Measurements from ENCODE around the gene GPRASP1.
A peak's percentile ranks its signal among the peaks of the same experiment; 100 is the strongest.
"Not testable (repeated sequence)": the region's sequence is repeated elsewhere in the genome, so short reads cannot be mapped to it uniquely, and the experiment has no call there.

GPRASP1 gene, protein sequence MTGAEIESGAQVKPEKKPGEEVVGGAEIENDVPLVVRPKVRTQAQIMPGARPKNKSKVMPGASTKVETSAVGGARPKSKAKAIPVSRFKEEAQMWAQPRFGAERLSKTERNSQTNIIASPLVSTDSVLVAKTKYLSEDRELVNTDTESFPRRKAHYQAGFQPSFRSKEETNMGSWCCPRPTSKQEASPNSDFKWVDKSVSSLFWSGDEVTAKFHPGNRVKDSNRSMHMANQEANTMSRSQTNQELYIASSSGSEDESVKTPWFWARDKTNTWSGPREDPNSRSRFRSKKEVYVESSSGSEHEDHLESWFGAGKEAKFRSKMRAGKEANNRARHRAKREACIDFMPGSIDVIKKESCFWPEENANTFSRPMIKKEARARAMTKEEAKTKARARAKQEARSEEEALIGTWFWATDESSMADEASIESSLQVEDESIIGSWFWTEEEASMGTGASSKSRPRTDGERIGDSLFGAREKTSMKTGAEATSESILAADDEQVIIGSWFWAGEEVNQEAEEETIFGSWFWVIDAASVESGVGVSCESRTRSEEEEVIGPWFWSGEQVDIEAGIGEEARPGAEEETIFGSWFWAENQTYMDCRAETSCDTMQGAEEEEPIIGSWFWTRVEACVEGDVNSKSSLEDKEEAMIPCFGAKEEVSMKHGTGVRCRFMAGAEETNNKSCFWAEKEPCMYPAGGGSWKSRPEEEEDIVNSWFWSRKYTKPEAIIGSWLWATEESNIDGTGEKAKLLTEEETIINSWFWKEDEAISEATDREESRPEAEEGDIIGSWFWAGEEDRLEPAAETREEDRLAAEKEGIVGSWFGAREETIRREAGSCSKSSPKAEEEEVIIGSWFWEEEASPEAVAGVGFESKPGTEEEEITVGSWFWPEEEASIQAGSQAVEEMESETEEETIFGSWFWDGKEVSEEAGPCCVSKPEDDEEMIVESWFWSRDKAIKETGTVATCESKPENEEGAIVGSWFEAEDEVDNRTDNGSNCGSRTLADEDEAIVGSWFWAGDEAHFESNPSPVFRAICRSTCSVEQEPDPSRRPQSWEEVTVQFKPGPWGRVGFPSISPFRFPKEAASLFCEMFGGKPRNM (N-terminal part only)

DNA sequence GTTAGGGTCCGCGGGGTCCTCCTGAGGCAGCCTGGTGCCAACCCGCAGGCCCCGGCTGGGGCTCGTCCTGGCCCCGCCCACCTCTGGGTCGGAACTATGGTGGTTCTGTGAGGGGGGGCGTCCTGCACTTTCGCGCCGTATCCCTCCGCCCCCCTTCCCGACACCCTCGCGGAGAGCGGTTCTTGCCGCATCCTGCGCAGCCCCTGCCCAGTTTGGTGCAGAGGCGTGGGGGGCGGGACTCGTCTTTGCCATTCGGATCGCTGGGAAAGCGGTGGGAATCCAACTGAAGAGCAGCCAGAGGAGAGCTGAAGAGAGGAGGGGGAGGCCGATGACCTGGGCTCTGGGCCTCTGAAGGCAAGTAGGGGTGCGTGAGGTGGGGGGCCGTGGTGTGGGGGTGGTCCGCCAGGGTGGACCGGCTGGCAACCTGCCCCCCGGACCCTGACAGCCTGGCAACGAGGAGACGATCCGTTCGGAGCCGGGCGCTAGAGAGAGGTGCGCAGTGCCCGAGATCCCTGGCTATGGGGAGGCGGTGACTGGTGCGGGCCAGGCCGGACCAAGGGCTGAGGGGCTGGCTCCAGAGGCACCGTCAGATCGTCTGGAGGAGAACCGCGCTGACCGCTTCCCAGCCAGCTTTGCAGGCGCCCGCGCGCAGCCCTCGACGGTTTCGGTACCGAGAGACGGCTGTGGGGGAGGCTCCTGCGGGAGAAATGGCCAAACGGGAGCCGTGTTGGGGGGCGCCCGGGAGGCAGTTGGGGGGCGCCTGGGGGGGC lies at the start of gene GPRASP1:
Gene GPRASP1, plus strand, starts transcription at position 242 of the 770 bp plus-strand sequence. CDS start 2,431 bp downstream, outside the sequence.
- peak; percentile 30 for DNase-seq (ENCODE audit: low spot score)

DNA sequence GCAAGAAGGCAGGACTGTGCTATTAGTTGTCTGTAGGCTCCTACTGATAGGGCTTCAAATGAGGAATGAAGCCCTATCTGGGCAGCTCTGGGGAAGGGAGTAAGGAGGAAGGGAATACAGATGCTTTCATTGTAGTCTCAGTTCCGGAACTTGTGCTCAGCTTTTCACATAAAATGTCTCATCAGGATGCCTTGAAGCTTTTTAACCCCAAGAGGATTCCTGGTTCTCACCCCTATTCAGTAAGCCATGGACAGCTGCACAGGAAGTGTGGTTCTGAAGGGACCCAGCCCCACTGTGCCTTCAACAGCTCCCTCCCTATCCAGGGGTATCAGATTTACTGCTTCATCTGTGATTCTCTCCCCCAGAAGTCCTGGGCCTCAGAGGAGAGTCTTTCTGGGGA lies 47.0 kb upstream of the GPRASP1 start:
- peak; percentile 5 for DNase-seq (ENCODE audit: low spot score)

DNA sequence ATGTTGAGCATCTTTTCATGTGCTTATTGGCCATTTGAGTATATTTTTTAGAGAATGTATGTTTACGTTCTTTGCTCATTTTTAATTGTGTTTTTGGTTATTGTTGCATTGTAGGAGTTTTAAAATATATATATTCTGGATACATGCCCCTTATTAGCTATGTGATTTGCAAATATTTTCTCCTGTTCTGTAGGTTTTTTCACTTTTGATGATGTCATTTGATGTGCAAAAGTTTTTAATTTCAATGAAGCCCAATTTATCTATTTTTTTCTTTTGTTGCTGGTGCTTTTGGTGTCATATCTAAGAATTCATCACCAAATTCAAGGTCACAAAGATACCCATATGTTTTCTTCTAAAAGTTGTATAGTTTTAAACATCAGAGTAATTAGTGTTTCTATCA lies 45.2 kb upstream of the GPRASP1 start:
- no peak for DNase-seq (ENCODE audit: low spot score)

DNA sequence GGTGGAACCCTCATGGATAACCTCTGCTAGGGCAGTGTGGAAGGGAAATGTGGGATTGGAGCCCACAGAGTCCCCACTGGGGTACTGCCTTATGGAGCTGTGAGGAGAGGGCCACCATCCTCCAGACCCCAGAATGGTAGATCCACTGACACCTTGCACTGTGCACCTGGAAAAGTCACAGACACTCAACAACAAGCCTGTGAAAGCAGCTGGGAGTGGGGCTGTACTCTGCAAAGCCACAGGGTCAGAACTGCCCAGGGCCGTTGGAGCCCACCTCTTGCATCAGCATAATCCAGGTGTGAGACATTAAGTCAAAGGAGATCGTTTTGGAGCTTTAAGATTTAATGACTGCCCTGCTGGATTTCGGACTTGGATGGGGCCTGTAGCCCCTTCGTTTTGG lies 40.4 kb upstream of the GPRASP1 start:
- no peak for DNase-seq (ENCODE audit: low spot score)

DNA sequence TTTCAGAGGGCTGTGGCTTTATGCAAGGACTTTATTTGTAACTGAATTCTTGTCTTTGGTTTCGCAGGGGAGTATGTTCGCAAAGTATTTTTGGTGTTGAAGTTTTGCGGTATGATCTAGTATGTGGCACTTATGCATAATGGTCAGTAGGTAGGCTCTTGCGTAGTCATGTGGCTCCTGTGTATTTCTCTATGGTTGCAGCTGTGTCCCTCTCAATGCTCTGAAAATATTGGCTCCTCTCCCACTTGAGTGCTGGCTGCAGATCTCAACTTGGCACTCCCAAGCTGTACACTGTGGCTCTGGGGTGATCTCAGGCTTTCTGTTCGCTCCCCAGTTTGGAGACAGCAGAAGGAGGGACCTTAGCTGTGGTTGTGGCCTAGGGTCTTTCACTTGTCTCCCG lies 27.2 kb upstream of the GPRASP1 start:
- DNase-seq (ENCODE audit: low spot score) = peak; percentile 63

GRCh38 chrX:102627640-102628039 lies 23.6 kb upstream of the GPRASP1 start:
- no peak for DNase-seq (ENCODE audit: low spot score)

GRCh38 chrX:102637561-102637960 lies 13.7 kb upstream of the GPRASP1 start:
- no peak for DNase-seq (ENCODE audit: low spot score)

GRCh38 chrX:102650903-102651241 lies 411 bp upstream of the GPRASP1 start:
- no peak for DNase-seq (ENCODE audit: low spot score)

GRCh38 chrX:102652031-102652688 lies 877 bp downstream of the GPRASP1 start:
- DNase-seq (ENCODE audit: low spot score) = peak; percentile 43

- no peak for DNase-seq (ENCODE audit: low spot score)
Observed at GRCh38 chrX:102654696-102655095, 3.4 kb downstream of the GPRASP1 start.

DNA sequence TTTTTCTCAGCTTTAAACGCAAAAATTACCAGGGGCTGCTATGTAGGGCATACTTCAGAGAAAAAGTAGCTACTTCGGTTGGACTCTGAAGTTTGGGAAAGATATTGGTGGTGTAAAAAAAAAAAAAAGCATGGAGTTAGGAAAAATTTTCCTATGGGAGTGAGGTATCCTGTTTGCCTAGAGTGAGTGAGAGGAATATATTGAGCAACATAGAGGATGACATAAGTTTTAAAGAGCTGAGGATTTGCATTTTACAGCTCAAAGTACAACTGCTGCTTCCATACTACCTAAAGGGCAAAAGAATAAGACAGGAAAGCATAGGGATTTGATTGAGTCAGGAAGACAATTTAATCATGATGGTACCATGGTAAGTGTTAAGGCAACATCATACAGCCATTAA lies 7.3 kb downstream of the GPRASP1 start:
- no peak for DNase-seq (ENCODE audit: low spot score)

DNA sequence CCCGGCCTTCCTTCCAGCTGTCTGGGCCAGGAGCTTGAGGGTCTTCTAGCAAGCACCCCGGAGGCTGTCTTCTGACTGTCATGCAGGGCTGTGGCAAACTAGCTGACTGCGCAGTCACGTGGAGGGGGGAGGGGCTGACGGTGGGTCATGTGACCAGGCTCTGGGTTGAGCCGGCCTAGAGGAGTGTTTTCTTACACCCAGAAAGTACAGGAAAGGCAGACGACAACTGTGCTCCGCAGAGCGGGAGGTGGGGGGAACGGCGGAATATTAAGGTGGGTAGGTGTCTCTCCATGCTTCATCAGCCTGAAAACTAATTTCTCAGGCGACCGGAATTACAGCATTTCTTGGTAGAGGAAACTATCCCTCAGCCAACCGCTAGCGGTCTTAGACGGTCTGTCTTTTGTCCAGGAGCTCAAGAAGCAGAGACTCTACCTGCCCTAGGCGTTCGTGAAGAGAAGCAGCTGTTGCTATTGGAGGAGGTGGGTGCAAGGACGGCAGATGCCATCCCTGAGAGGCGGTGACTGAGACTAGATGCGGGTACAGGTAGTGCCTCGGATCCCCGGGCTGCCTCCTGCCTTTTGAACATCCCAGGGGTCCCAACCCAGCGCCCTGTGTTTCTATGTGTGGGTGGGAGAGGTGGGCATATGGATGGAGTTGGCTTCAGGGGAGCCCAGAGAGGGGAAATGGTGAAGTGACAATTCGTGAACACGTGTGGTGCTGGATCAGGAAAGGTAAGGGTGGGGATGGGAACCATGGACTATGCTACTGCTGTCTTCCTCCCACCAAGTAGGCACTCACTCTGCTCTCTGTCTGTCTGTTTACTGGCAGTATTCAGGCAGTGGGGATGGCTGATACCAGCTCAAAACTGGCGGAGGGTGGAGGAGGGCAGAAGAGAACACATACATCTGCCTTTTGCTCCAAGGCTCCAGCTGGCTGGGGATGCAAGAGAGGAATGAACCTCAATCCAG lies 8.8 kb downstream of the GPRASP1 start:
- peak; percentile 85 for DNase-seq (ENCODE audit: low spot score)

DNA sequence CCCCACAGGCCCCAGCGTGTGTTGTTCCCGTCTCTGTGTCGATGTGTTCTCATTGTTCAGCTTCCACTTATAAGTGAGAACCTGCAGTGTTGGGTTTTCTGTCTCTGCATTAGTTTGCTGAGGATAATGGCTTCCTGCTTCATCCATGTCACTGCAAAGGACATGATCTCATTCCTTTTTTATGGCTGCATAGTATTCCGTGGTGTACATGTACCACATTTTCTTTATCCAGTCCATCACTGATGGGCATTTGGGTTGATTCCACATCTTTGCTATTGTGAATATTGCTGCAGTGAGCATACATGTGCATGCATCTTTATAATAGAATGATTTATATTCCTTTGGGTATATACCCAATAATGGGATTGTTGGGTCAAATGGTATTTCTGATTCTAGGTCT lies 12.5 kb downstream of the GPRASP1 start:
- not testable (repeated sequence) for DNase-seq (ENCODE audit: low spot score)

DNA sequence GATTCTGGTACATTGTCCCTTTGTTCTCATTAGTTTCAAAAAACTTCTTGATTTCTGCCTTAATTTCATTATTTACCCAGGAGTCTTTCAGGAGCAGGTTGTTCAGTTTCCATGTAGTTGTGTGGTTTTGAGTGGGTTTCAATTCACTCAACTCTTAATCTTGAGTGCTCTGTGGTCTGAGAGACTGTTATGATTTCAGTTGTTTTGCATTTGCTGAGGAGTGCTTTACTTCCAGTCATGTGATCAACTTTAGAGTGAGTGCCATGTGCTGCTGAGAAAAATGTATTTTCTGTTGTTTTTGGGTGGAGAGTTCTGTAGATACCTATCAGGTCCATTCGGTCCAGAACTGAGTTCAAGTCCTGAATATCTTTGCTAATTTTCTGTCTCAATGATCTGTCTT lies 15.8 kb downstream of the GPRASP1 start:
- not testable (repeated sequence) for DNase-seq (ENCODE audit: low spot score)

DNA sequence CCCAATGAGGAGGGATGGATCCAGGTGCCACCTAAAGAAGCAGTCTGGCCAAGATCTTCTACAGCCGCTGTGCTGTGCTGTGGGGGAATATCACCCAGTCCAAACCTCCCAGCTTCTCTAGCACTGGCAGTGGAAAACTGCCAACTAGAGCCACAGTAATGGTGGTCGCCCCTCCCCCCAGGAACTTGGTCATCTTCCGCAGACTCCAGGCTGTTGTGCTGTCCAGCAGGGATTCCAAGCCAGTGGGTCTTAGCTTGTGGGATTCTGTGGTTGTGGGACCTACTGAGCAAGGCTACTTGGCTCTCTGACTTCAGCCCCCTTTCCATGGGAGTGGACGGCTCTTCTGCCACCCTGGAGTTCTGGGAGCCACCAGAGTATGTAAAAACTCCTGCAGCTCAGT lies 18.2 kb downstream of the GPRASP1 start:
- no peak for DNase-seq (ENCODE audit: low spot score)

DNA sequence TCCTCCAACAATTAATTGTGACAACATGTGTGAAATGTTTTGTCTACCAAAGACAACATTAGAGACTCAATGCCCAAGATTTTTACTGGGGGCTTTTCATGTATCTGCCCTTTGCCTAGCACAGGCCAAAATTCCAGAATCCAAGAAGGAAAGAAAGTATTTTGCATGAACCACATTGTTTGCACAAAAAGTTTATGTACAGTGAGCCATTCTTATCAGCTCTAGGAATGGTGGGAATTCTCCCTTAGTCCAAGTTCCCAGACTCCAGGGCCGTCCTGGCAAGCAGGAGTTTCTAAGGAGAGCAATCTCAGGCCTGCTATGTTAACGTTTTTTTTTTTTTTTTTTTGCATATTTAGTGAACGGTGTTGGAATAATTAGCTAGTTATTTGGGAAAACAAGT lies 21.6 kb downstream of the GPRASP1 start:
- DNase-seq (ENCODE audit: low spot score) = no peak

GRCh38 chrX:102677479-102677878 lies 26.2 kb downstream of the GPRASP1 start:
- DNase-seq (ENCODE audit: low spot score) = not testable (repeated sequence)

DNA sequence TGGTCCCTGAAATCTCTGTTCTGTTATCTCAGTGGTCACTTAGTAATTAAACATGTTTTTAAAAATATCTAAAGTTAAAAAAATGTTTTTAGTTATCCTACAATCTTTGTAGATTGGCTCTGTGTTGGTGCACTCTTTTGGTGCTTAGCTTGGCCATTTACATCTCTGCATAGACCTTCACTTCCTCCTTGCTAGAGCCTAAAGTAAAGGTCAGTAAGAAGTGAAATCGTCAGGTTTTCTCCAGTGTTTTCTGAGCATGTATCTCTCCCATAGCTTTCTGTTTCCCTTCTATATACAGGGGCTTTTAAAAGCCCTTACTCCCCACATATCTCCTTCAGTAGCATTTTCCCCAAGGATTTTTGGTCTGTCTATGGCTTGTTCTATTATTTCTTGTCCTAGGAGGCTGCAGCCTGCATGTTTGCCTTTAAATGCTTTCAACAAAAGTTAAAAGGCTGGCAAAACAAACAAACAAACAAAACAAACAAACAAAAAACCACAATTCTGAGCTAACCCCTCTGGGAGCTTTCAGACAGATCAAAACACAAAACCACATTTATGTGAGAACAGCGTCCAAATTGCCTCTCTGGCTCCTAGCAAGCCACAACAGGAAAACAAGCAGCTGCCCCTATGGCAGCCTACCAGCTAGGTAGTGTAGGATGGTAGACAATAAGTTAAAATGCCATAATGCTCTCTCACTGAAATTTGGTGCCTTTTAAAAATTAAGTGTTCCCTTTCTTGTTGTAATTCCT lies 33.7 kb downstream of the GPRASP1 start:
- DNase-seq (ENCODE audit: low spot score) = no peak

DNA sequence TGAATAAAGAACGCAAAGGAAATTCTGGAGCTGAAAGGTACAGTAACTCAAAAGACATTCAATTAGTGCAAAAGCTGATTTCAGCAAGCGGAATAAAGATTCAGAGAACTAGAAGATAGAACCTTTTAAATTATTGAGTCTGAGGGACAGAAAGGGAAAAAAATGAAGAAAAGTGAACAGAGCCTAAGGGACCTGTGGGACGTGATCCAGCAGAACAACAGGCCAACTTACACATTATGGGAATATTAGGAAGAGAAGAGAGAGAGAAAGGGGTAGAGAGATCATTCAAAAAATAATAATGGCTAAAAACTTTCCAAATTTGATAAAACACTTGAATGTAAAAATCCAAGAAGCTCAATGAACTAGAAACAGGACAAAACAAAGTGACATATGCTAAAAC lies 43.5 kb downstream of the GPRASP1 start:
- no peak for DNase-seq (ENCODE audit: low spot score)
